HepG2 (cell line): ENCODE measurements around the gene NEURL2. TPM values are rescaled to one million over a fixed set of nuclear protein-coding genes. Genes with fewer than 3 reads are reported as not detected.

Experiments
- CEBPB ChIP-seq: IDR thresholded peaks from 2 replicates; pipeline ENCODE4 v1.6.1; 2011; ENCODE audit warnings: low read depth, low read length, improper control_type of control experiment, borderline replicate concordance
- MED1 ChIP-seq: sonication (generic); formaldehyde crosslinking; IDR thresholded peaks from 2 replicates; pipeline ENCODE4 v1.4.0; 2020; ENCODE audit warnings: missing genetic modification reagents
- NFKB2 ChIP-seq: sonication (generic); formaldehyde crosslinking; IDR thresholded peaks from 2 replicates; pipeline ENCODE4 v1.4.0; 2020; ENCODE audit warnings: missing genetic modification reagents, borderline replicate concordance
- RFXAP ChIP-seq: sonication (generic); formaldehyde crosslinking; IDR thresholded peaks from 2 replicates; pipeline ENCODE4 v1.4.0; 2020; ENCODE audit warnings: missing genetic modification reagents, borderline replicate concordance
- SIN3B ChIP-seq: fragments of 150-350 bp; IDR thresholded peaks from 2 replicates; pipeline ENCODE4 v1.6.1; 2014; ENCODE audit warnings: low read length
- TGIF2 ChIP-seq: IDR thresholded peaks from 2 replicates; pipeline ENCODE4 v1.6.1; 2016; ENCODE audit warnings: control low read depth, missing compliant biosample characterization
- ZFY ChIP-seq: sonication (generic); formaldehyde crosslinking; IDR thresholded peaks from 2 replicates; pipeline ENCODE4 v1.4.0; 2020; ENCODE audit warnings: missing genetic modification reagents
- ZNF138 ChIP-seq: sonication (generic); formaldehyde crosslinking; IDR thresholded peaks from 2 replicates; pipeline ENCODE4 v1.5.0; 2020; ENCODE audit warnings: mild to moderate bottlenecking, low read depth, missing genetic modification reagents
- ZNF33A ChIP-seq: sonication (generic); formaldehyde crosslinking; IDR thresholded peaks from 2 replicates; pipeline ENCODE4 v1.5.1; 2020; ENCODE audit warnings: missing genetic modification reagents, mild to moderate bottlenecking, moderate library complexity, borderline replicate concordance
- polyA plus RNA-seq, 8 experiments: library from polyadenylated mRNA; depleted of rRNA in 3 of 8; stranded (reverse) in 7 of 8; unstranded in 1 of 8; fragments of >200 nt; fragmentation: Illumina TruSeq in 4 of 8; extraction: Trizol in 4 of 8; gene quantifications; 2 replicates each; pipeline versions ENCODE4 v1.2.1 to v1.2.3, GENCODE V29; 2011 to 2016; ENCODE audit warnings: low read depth in 4 of 8, missing spikeins in 1 of 8, mixed read lengths in 1 of 8; ENCODE audit not compliant: insufficient read depth in 1 of 8
- total RNA-seq, 5 experiments: library from RNA; depleted of rRNA; stranded (reverse); fragments of >200 nt; fragmentation: Illumina TruSeq; extraction: Trizol; gene quantifications; 2 replicates each; pipeline ENCODE4 v1.2.3, GENCODE V29; 2016; ENCODE audit warnings: low read depth in 1 of 5
- TF ChIP-seq, protein P1 (sequence below): sonication (generic); formaldehyde crosslinking; IDR thresholded peaks from 2 replicates; pipeline ENCODE4 v1.5.1; 2020; ENCODE audit warnings: mild to moderate bottlenecking, missing genetic modification reagents, moderate library complexity
- TF ChIP-seq, protein P2 (sequence below): IDR thresholded peaks from 2 replicates; pipeline ENCODE4 v1.6.1; 2016; ENCODE audit warnings: missing biosample characterization, missing genetic modification reagents, low read depth
- TF ChIP-seq, protein P3 (sequence below): IDR thresholded peaks from 2 replicates; pipeline ENCODE4 v1.6.1; 2018; ENCODE audit warnings: missing genetic modification reagents, mild to moderate bottlenecking, missing compliant biosample characterization
- TF ChIP-seq, protein P4 (sequence below): sonication (generic); formaldehyde crosslinking; IDR thresholded peaks from 2 replicates; pipeline ENCODE4 v1.4.0; 2020; ENCODE audit warnings: missing genetic modification reagents

The NEURL2 gene
- total and polyA plus RNA-seq, 2 of the 13 experiments (the other 11 are each of a cell fraction or from before 2014, with no cell fraction given), result 7.2 to 9.7 TPM

DNA sequence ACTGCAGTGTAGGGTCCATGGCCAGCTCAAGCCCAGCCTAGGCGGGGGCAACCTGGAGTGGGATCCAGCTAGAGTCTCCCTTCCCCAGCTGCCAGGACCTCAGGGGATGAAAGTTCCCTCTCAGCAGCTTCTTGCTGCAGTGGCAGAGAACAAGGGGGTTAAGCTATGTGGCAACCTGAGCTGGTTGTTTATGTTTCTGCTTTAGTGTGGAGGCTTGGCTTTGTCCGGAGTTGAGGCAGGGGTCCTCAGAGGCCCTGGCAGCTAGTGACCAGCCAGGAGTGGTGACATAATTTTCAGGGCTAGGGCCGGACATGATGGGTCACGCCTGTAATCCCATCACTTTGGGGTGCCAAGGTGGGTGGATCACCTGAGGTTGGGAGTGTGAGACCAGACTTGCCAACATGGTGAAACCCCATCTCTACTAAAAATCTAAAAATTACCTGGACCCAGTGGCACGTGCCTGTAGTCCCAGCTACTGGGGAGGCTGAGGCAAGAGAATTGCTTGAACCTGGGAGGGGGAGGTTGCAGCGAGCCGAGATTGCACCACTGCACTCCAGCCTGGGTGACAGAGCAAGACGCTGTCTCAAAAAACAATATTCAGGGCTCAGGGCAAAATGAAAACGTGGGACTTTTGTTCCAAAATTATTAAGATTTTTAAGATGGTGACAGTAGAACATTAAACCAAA, 35.0 kb upstream of the NEURL2 start (continued):
- TF ChIP-seq, protein P1, sequence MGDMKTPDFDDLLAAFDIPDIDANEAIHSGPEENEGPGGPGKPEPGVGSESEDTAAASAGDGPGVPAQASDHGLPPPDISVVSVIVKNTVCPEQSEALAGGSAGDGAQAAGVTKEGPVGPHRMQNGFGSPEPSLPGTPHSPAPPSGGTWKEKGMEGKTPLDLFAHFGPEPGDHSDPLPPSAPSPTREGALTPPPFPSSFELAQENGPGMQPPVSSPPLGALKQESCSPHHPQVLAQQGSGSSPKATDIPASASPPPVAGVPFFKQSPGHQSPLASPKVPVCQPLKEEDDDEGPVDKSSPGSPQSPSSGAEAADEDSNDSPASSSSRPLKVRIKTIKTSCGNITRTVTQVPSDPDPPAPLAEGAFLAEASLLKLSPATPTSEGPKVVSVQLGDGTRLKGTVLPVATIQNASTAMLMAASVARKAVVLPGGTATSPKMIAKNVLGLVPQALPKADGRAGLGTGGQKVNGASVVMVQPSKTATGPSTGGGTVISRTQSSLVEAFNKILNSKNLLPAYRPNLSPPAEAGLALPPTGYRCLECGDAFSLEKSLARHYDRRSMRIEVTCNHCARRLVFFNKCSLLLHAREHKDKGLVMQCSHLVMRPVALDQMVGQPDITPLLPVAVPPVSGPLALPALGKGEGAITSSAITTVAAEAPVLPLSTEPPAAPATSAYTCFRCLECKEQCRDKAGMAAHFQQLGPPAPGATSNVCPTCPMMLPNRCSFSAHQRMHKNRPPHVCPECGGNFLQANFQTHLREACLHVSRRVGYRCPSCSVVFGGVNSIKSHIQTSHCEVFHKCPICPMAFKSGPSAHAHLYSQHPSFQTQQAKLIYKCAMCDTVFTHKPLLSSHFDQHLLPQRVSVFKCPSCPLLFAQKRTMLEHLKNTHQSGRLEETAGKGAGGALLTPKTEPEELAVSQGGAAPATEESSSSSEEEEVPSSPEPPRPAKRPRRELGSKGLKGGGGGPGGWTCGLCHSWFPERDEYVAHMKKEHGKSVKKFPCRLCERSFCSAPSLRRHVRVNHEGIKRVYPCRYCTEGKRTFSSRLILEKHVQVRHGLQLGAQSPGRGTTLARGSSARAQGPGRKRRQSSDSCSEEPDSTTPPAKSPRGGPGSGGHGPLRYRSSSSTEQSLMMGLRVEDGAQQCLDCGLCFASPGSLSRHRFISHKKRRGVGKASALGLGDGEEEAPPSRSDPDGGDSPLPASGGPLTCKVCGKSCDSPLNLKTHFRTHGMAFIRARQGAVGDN (CRISPR knock-in tag), result peak; percentile 26; the same call in 1 of the 2 replicates
- peak; percentile 33; the same call in 1 of the 2 replicates for TF ChIP-seq RFXAP (CRISPR knock-in tag)
- TF ChIP-seq, protein P2, sequence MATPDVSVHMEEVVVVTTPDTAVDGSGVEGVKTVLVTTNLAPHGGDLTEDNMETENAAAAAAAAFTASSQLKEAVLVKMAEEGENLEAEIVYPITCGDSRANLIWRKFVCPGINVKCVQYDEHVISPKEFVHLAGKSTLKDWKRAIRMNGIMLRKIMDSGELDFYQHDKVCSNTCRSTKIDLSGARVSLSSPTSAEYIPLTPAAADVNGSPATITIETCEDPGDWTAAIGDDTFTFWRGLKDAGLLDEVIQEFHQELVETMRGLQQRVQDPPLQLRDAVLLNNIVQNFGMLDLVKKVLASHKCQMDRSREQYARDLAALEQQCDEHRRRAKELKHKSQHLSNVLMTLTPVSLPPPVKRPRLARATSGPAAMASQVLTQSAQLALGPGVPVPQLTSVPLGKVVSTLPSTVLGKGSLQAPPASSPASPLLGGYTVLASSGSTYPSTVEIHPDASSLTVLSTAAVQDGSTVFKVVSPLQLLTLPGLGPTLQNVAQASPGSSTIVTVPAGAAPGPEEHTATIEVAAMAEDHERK, result no peak
- TF ChIP-seq ZNF33A, result no peak
- TF ChIP-seq TGIF2, result 0 out of 2 replicates have a peak, but pooled peaks have one; percentile 53
- TF ChIP-seq SIN3B, result no peak
- TF ChIP-seq, protein P3, sequence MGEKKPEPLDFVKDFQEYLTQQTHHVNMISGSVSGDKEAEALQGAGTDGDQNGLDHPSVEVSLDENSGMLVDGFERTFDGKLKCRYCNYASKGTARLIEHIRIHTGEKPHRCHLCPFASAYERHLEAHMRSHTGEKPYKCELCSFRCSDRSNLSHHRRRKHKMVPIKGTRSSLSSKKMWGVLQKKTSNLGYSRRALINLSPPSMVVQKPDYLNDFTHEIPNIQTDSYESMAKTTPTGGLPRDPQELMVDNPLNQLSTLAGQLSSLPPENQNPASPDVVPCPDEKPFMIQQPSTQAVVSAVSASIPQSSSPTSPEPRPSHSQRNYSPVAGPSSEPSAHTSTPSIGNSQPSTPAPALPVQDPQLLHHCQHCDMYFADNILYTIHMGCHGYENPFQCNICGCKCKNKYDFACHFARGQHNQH (CRISPR knock-in tag), result 0 out of 2 replicates have a peak, but pooled peaks have one; percentile 17
- TF ChIP-seq, protein P4, sequence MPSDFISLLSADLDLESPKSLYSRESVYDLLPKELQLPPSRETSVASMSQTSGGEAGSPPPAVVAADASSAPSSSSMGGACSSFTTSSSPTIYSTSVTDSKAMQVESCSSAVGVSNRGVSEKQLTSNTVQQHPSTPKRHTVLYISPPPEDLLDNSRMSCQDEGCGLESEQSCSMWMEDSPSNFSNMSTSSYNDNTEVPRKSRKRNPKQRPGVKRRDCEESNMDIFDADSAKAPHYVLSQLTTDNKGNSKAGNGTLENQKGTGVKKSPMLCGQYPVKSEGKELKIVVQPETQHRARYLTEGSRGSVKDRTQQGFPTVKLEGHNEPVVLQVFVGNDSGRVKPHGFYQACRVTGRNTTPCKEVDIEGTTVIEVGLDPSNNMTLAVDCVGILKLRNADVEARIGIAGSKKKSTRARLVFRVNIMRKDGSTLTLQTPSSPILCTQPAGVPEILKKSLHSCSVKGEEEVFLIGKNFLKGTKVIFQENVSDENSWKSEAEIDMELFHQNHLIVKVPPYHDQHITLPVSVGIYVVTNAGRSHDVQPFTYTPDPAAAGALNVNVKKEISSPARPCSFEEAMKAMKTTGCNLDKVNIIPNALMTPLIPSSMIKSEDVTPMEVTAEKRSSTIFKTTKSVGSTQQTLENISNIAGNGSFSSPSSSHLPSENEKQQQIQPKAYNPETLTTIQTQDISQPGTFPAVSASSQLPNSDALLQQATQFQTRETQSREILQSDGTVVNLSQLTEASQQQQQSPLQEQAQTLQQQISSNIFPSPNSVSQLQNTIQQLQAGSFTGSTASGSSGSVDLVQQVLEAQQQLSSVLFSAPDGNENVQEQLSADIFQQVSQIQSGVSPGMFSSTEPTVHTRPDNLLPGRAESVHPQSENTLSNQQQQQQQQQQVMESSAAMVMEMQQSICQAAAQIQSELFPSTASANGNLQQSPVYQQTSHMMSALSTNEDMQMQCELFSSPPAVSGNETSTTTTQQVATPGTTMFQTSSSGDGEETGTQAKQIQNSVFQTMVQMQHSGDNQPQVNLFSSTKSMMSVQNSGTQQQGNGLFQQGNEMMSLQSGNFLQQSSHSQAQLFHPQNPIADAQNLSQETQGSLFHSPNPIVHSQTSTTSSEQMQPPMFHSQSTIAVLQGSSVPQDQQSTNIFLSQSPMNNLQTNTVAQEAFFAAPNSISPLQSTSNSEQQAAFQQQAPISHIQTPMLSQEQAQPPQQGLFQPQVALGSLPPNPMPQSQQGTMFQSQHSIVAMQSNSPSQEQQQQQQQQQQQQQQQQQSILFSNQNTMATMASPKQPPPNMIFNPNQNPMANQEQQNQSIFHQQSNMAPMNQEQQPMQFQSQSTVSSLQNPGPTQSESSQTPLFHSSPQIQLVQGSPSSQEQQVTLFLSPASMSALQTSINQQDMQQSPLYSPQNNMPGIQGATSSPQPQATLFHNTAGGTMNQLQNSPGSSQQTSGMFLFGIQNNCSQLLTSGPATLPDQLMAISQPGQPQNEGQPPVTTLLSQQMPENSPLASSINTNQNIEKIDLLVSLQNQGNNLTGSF (CRISPR knock-in tag), result 0 out of 2 replicates have a peak, but pooled peaks have one; percentile 27
- TF ChIP-seq NFKB2 (CRISPR knock-in tag), result no peak
- TF ChIP-seq MED1, result peak; percentile 64
- TF ChIP-seq ZFY (CRISPR knock-in tag), result no peak
- 0 out of 2 replicates have a peak, but pooled peaks have one; percentile 56 for TF ChIP-seq ZNF138 (CRISPR knock-in tag)
- peak; percentile 71 for TF ChIP-seq CEBPB
